ENCODE results near the gene NEO1.

Gene NEO1

DNA sequence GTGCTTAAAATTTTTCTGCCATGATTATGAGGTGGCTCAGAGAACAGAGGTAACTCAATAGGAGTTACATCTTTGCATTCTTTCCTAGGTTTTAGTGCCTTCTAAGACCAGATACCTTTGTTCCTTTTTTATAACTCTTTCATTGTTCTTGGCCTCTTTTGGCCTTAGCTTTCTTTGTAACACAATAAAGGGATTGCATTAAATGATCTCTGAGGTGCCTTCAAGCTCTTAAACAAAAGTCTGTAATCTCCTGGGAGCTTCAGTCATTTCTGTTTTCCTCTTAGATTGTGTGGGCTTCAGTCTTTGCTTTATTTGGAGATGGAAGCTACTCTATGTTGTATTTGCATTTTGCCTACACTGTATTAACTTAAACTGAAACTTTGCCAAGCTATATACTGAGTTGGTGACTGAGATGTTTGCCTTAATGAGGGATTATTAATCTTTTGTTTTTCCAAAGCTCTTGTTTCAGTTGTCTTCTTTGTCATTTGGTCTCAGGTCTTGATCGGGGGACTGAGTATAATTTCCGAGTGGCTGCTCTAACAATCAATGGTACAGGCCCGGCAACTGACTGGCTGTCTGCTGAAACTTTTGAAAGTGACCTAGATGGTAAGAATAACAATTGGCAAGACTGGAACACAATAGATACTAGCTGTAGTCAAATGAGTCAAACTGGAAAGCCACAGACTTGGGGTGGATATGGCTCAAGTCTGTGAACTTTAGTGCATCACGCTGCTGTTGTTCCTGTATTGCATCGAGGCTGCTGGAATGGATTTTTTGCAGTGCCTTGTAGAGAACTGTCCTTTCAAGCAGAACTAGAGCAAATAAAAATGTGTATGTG is 206.2 kb downstream of the NEO1 start:
- peak in 1 of 2 donors; percentile 52 for DNase-seq (ENCODE audit: low spot score in 2 of 2)
- peak; percentile 95 for ATAC-seq
- peaks cover 27% of the 10 kb centered on the region for H3K36me3 Mint-ChIP-seq
- H3K4me3 Mint-ChIP-seq, result no peak overlapping the region
- peaks cover 8% of the 10 kb centered on the region for H3K4me1 Mint-ChIP-seq
- H3K9me3 Mint-ChIP-seq, result no peaks in the 10 kb centered on the region
- peak overlapping the region; percentile 30 for H3K27ac Mint-ChIP-seq

DNA sequence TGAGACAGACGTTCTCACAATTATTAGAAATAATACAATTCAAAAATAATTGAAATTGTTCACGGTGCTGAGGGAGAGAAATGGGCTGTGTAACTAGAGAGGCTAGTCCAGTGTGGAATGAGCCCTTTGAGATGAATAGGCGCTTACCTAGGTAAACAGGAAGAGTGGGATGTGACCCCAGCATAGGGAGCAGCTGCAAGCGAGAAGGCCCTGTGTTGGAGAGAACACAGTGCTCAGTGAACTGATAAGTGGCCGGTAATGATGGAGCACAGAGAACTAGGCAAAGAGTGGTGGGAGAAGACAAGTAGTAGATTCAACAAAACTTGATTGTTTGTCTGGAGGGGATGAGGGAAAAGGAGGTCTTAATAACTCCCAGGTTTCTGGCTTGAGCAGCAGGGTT is 212.6 kb downstream of the NEO1 start:
- DNase-seq (ENCODE audit: low spot score in 2 of 2), result no peak
- ATAC-seq, result no peak
- Mint-ChIP-seq H3K9me3 (no peaks in the 10 kb centered on the region), H3K4me1 (peaks cover 6% of the 10 kb centered on the region), H3K27ac (no peak overlapping the region), H3K36me3 (peaks cover 29% of the 10 kb centered on the region), H3K4me3 (no peak overlapping the region)

GRCh38 chr15:73265536-73266153 is 213.4 kb downstream of the NEO1 start:
- Mint-ChIP-seq H3K9me3 (no peaks in the 10 kb centered on the region), H3K36me3 (peaks cover 28% of the 10 kb centered on the region), H3K27ac (no peak overlapping the region), H3K4me1 (peaks cover 6% of the 10 kb centered on the region), H3K4me3 (no peak overlapping the region)
- DNase-seq (ENCODE audit: low spot score in 2 of 2) (peak; percentile 35 to 73), ATAC-seq (peak; percentile 76)

GRCh38 chr15:73268457-73268856 is 216.2 kb downstream of the NEO1 start:
- H3K27ac Mint-ChIP-seq, result no peak overlapping the region
- ATAC-seq, result peak; percentile 61

GRCh38 chr15:73270366-73271097 is 218.3 kb downstream of the NEO1 start:
- no peak overlapping the region for H3K4me3 Mint-ChIP-seq
- H3K27ac Mint-ChIP-seq, result peak overlapping the region; percentile 13
- ATAC-seq, result no peak
- H3K4me1 Mint-ChIP-seq, result peaks cover 4% of the 10 kb centered on the region
- H3K9me3 Mint-ChIP-seq, result no peaks in the 10 kb centered on the region
- no peak for DNase-seq (ENCODE audit: low spot score in 2 of 2)
- H3K36me3 Mint-ChIP-seq, result peaks cover 21% of the 10 kb centered on the region

More at GRCh38 chr15:73268457-73268856, 216.2 kb downstream of the NEO1 start:
- no peaks in the 10 kb centered on the region for H3K9me3 Mint-ChIP-seq
- H3K4me3 Mint-ChIP-seq, result no peak overlapping the region
- no peak for DNase-seq (ENCODE audit: low spot score in 2 of 2)
- H3K36me3 Mint-ChIP-seq, result peaks cover 21% of the 10 kb centered on the region
- peaks cover 9% of the 10 kb centered on the region for H3K4me1 Mint-ChIP-seq

GRCh38 chr15:73273181-73274002 is 221.1 kb downstream of the NEO1 start:
- peak; percentile 27 to 64 for DNase-seq (ENCODE audit: low spot score in 2 of 2)
- H3K4me3 Mint-ChIP-seq, result no peak overlapping the region
- H3K4me1 Mint-ChIP-seq, result peaks cover 4% of the 10 kb centered on the region
- ATAC-seq, result peak; percentile 78
- no peaks in the 10 kb centered on the region for H3K9me3 Mint-ChIP-seq
- no peak overlapping the region for H3K27ac Mint-ChIP-seq
- H3K36me3 Mint-ChIP-seq, result peaks cover 13% of the 10 kb centered on the region

DNA sequence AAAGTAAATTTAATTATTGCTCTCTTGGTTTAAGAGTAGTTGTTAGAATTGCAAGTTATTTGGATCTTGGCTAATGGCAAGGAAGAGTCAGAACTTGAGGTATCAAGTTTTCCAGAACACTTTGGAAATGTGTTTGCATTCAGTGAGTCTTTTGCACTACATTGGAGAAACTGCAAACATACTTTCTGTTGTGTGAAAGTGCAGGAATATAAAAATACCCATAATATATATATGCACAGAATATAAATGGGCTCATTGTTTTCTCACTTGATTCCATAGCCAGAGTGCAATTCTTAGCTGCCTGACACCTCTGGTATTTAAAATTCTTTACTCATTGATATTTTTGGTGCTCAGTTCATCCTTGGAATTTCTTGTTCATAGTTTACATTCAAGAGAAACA is 223.6 kb downstream of the NEO1 start:
- H3K4me1 Mint-ChIP-seq, result peaks cover 4% of the 10 kb centered on the region
- no peak overlapping the region for H3K27ac Mint-ChIP-seq
- H3K36me3 Mint-ChIP-seq, result peaks cover 11% of the 10 kb centered on the region
- H3K9me3 Mint-ChIP-seq, result no peaks in the 10 kb centered on the region
- DNase-seq (ENCODE audit: low spot score in 2 of 2) (no peak), ATAC-seq (no peak)
- H3K4me3 Mint-ChIP-seq, result no peak overlapping the region

DNA sequence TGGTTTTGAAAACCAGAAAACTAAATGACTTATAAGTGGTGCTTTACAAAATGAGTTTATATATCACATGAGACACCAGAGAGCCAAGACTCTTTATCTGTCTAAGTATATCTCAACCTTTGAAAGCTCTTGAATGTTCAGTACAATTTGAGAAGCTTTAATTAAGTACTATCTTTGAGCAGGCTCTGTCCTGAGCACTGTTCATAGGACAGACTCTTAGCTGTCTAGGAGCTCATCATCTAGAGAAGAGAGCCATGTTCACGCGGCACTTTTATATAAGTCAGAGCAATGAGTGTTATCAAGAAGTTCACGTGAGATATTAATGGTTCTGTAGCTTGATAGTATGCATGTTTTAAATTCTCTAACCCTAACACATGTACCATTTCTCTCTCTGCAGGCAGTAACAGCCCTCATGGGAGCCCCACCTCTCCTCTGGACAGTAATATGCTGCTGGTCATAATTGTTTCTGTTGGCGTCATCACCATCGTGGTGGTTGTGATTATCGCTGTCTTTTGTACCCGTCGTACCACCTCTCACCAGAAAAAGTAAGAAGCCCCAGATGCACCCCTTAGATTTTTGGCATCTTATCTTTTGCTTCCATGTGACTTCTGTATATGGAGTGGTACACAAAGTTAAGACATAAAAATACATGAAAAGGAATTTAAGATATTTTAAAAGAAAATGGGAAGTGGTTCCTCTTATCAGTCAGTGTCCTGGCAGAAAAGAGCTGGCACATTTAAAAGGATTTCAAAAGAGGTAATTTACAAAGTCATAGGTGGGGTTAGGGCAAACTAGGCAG is 230.5 kb downstream of the NEO1 start:
- Mint-ChIP-seq H3K36me3 (peaks cover 11% of the 10 kb centered on the region), H3K4me3 (no peak overlapping the region), H3K27ac (no peak overlapping the region), H3K4me1 (peaks cover 19% of the 10 kb centered on the region), H3K9me3 (no peaks in the 10 kb centered on the region)
- ATAC-seq (no peak), DNase-seq (ENCODE audit: low spot score in 2 of 2) (no peak)

DNA sequence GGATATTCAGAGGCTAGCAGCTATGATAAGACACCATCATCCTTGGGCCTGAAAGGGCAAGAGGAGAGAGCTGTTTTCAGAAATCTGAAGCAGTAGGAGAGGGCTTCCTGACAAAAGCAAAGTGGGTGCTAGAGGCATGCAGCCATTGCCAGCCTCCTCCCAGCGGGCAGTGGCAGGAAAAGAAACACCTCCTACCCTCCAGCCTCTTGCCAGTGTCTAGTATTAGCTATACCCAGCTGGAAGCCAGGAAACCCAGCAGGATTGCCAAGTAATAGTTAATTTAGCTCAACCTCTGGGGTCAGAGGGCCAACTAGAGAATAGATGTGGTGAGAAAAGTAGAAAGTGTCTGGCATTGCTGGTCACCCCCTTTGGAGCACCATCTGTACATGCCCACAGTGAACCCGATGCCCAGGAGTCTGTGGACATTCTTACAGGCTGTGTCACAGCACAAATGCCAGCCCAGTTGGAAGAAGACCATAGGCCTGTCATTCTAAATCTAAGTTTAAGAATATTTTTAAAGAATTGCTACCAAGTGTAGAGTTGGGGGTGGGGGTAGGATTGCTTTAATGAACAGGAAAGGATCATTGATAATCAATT is 231.2 kb downstream of the NEO1 start:
- Mint-ChIP-seq H3K9me3 (no peaks in the 10 kb centered on the region), H3K4me1 (peaks cover 19% of the 10 kb centered on the region), H3K36me3 (peaks cover 11% of the 10 kb centered on the region), H3K27ac (no peak overlapping the region), H3K4me3 (no peak overlapping the region)
- ATAC-seq (no peak), DNase-seq (ENCODE audit: low spot score in 2 of 2) (no peak)

DNA sequence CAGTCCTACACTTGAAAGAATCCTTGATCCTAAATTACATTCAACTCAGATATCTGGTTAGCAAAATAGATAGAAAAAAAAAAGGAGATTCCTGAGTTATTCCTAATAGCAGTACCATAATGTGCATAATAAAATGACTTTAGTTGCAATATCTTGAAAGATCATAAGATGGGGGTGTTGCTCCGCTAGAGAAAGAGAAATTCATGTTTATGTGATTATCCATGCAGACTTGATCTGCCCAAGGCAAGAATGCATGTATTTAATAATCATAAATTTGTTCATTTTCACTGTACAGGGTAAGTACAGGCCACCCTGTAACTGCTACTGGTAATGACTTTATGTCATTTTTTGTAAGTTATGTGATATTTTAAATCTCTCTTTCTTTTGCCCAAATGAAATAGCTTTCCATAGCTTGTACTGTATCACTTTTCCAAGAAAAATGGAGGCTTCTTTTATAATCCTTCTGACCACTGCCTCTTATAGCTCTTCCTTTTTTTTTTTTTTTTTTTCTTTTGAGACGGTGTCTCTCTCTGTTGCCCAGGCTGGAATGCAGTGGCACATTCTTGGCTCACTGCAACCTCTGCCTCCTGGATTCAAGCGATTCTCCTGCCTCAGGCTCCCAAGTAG is 231.9 kb downstream of the NEO1 start:
- Mint-ChIP-seq H3K4me1 (peaks cover 19% of the 10 kb centered on the region), H3K36me3 (peaks cover 15% of the 10 kb centered on the region), H3K4me3 (no peak overlapping the region), H3K27ac (no peak overlapping the region), H3K9me3 (no peaks in the 10 kb centered on the region)
- ATAC-seq (no peak), DNase-seq (ENCODE audit: low spot score in 2 of 2) (no peak)

- H3K4me1 Mint-ChIP-seq, result peaks cover 19% of the 10 kb centered on the region
- H3K4me3 Mint-ChIP-seq, result no peak overlapping the region
- H3K9me3 Mint-ChIP-seq, result no peaks in the 10 kb centered on the region
- DNase-seq (ENCODE audit: low spot score in 2 of 2) (no peak), ATAC-seq (no peak)
- peak overlapping the region; percentile 29 for H3K27ac Mint-ChIP-seq
- peaks cover 14% of the 10 kb centered on the region for H3K36me3 Mint-ChIP-seq
These were observed 234.0 kb downstream of the NEO1 start for GRCh38 chr15:73286311-73286710.

- H3K36me3 Mint-ChIP-seq, result peaks cover 14% of the 10 kb centered on the region
- DNase-seq (ENCODE audit: low spot score in 2 of 2) (no peak), ATAC-seq (no peak)
- H3K27ac Mint-ChIP-seq, result no peak overlapping the region
- peaks cover 19% of the 10 kb centered on the region for H3K4me1 Mint-ChIP-seq
- H3K9me3 Mint-ChIP-seq, result no peaks in the 10 kb centered on the region
- H3K4me3 Mint-ChIP-seq, result no peak overlapping the region
These were observed 234.8 kb downstream of the NEO1 start for GRCh38 chr15:73287019-73287418.

- no peak overlapping the region for H3K4me3 Mint-ChIP-seq
- no peak overlapping the region for H3K27ac Mint-ChIP-seq
- no peak for ATAC-seq
- no peak for DNase-seq (ENCODE audit: low spot score in 2 of 2)
- H3K36me3 Mint-ChIP-seq, result peaks cover 14% of the 10 kb centered on the region
- H3K9me3 Mint-ChIP-seq, result no peaks in the 10 kb centered on the region
- H3K4me1 Mint-ChIP-seq, result peaks cover 7% of the 10 kb centered on the region
These were observed 239.2 kb downstream of the NEO1 start for GRCh38 chr15:73291441-73291840.

- H3K4me1 Mint-ChIP-seq, result no peaks in the 10 kb centered on the region
- ATAC-seq, result no peak
These were observed 241.5 kb downstream of the NEO1 start for GRCh38 chr15:73293773-73294172.

More at GRCh38 chr15:73293773-73294172, 241.5 kb downstream of the NEO1 start:
- no peak overlapping the region for H3K4me3 Mint-ChIP-seq
- no peaks in the 10 kb centered on the region for H3K9me3 Mint-ChIP-seq
- H3K27ac Mint-ChIP-seq, result no peak overlapping the region
- DNase-seq (ENCODE audit: low spot score in 2 of 2), result no peak
- peaks cover 12% of the 10 kb centered on the region for H3K36me3 Mint-ChIP-seq

All from stimulated activated effector memory CD8-positive, alpha-beta T cell treated with anti-CD3 and anti-CD28 coated beads, Interleukin-12 subunit alpha, Interleukin-12 subunit beta, amount 100 ng/mL, for 72 hours (primary cell).